Fibroblast of villous mesenchyme (primary cell): ENCODE results near the gene FXYD2. TPM values are rescaled to one million over a fixed set of nuclear protein-coding genes. Genes with fewer than 3 reads are reported as not detected.

Experiments
- DNase-seq: peaks from one replicate; pipeline ENCODE4 v3.0.0-alpha.2; 2010; ENCODE audit warnings: low read depth
- H3K4me3 ChIP-seq: 2 replicates; pipeline ENCODE4 v1.5.1; 2011; ENCODE audit warnings: low read depth, mild to moderate bottlenecking, low read length
- CTCF ChIP-seq: IDR thresholded peaks from 2 replicates; pipeline ENCODE4 v1.5.1; 2012; ENCODE audit warnings: low read depth, mild to moderate bottlenecking, low read length; ENCODE audit not compliant: insufficient read depth
- total RNA-seq: library from RNA; depleted of rRNA; stranded (reverse); fragments of >200 nt; gene quantifications from 2 replicates; pipeline ENCODE4 v1.2.3, GENCODE V29; 2012

FXYD2 gene
- total RNA-seq, 1 donor: not detected

GRCh38 chr11:117826190-117826570, 1.6 kb upstream of the FXYD2 start:
- TF ChIP-seq CTCF: no peak
- no peak overlapping the region for H3K4me3 ChIP-seq
- no peak for DNase-seq

GRCh38 chr11:117825538-117826189, 1.1 kb upstream of the FXYD2 start:
- no peak for DNase-seq
- H3K4me3 ChIP-seq: no peak overlapping the region
- no peak for TF ChIP-seq CTCF

- no peak overlapping the region for H3K4me3 ChIP-seq
- no peak for TF ChIP-seq CTCF
- peak; percentile 26 for DNase-seq
Observed at GRCh38 chr11:117823946-117824420, 561 bp downstream of the FXYD2 start.

- DNase-seq: no peak
- no peak overlapping the region for H3K4me3 ChIP-seq
- TF ChIP-seq CTCF: peak; percentile 29
Observed at GRCh38 chr11:117823294-117823945, 1.1 kb downstream of the FXYD2 start.

GRCh38 chr11:117822074-117823033, 2.2 kb downstream of the FXYD2 start:
- DNase-seq: no peak
- no peak overlapping the region for H3K4me3 ChIP-seq
- TF ChIP-seq CTCF: peak; percentile 60

- DNase-seq: no peak
- no peak overlapping the region for H3K4me3 ChIP-seq
- no peak for TF ChIP-seq CTCF
Observed at GRCh38 chr11:117821431-117821830, 3.1 kb downstream of the FXYD2 start.
